HT1080 (cell line): ENCODE results near the gene TXNL4A. TPM values are rescaled to one million over a fixed set of nuclear protein-coding genes. Genes with fewer than 3 reads are reported as not detected.
"Not testable (repeated sequence)": the region's sequence is repeated elsewhere in the genome, so short reads cannot be mapped to it uniquely, and the experiment has no call there.

ENCODE experiments used
- DNase-seq: peaks from one replicate; pipeline ENCODE4 v3.0.0-alpha.2; 2015; ENCODE audit warnings: low read depth
- polyA plus RNA-seq, 2 experiments: library from polyadenylated mRNA; depleted of rRNA; stranded (reverse); fragments of >200 nt; gene quantifications; 2 replicates each; pipeline ENCODE4 v1.2.3, GENCODE V29; 2015
- total RNA-seq: library from RNA; depleted of rRNA; stranded (reverse); fragments of >200 nt; shearing (Covaris generic); gene quantifications from 2 replicates; pipeline ENCODE4 v1.2.3, GENCODE V29; 2014; rRNA removed

TXNL4A gene, protein sequence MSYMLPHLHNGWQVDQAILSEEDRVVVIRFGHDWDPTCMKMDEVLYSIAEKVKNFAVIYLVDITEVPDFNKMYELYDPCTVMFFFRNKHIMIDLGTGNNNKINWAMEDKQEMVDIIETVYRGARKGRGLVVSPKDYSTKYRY
- 163 and 170 TPM in 2 replicates for total RNA-seq
- polyA plus RNA-seq (2015; cell fraction: cytosol; rRNA removed): 85.0 and 106 TPM in 2 replicates
- polyA plus RNA-seq (2015; cell fraction: nucleus; rRNA removed): 26.0 and 26.6 TPM in 2 replicates

- DNase-seq: peak; percentile 78
These were observed at the start of gene TXNL4A for GRCh38 chr18:79988451-79989194. TXNL4A (minus strand) TSS chr18:79988563; CDS start chr18:79988392, 171 bp downstream.

DNA sequence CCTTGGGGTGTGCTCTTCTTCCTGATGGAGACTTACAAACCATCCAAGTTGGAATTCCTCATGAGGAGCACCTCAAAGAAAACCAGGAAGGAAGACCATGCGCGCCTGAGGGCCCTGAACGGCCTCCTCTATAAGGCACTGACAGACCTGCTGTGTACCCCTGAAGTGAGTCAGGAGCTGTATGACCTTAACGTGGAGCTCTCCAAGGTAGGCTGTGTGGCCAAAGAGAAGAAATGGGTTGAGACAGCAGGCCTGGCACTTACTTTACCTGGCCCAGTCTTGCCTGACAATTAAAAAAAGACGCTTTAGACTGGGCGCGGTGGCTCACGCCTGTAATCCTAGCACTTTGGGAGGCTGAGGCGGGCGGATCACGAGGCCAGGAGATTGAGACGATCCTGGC lies 48.9 kb upstream of the TXNL4A start:
- DNase-seq: no peak

DNA sequence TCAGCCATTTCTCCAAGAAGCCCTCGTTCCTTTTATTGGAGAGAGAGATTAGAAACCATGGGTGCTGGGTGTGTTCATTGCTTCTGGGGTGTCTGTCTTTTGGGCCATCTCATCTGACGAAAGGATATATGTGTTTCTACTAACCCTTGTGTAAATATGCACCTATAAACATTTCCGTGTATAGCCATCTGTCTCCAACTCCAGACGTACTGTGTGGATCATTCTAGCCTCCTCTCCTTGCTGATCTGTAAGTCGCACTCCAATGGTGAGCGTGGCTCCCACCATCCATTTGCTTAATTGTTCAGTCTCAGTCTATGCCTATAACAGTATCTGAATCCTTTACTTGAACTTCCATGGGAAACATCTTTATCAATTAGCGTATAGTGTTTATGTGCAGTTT lies 47.6 kb upstream of the TXNL4A start:
- no peak for DNase-seq

DNA sequence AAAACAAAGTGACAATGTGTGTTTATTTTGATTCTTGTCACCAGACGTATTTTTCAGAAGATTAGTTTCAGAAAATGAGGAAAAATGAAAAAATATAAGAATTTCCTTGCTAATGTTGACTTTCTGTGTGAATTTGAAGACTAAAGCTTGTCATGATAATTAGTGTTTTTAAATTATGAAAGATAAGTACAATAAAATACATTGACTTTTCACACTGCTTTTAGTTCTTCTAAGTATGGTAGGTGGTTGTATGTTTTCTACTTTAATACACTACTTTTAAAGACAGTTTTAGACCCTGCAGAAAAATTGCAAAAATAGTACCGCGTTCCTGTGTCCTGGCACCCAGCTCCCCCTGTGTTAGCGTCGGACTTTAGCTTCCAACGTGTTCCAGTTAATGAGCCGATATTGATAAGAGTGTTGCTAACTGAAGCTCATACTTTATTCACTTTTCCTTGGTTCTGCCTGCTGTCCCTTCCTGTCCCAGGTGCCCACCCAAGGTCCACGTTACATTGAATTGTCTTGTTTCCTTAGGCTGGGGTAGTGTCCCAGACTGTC lies 46.6 kb upstream of the TXNL4A start:
- DNase-seq: no peak

GRCh38 chr18:80034068-80034851 lies 45.9 kb upstream of the TXNL4A start, which contains the start of gene RBFA:
RBFA (plus strand) TSS chr18:80034434; CDS start chr18:80034496, 62 bp downstream.
- peak; percentile 86 for DNase-seq

DNA sequence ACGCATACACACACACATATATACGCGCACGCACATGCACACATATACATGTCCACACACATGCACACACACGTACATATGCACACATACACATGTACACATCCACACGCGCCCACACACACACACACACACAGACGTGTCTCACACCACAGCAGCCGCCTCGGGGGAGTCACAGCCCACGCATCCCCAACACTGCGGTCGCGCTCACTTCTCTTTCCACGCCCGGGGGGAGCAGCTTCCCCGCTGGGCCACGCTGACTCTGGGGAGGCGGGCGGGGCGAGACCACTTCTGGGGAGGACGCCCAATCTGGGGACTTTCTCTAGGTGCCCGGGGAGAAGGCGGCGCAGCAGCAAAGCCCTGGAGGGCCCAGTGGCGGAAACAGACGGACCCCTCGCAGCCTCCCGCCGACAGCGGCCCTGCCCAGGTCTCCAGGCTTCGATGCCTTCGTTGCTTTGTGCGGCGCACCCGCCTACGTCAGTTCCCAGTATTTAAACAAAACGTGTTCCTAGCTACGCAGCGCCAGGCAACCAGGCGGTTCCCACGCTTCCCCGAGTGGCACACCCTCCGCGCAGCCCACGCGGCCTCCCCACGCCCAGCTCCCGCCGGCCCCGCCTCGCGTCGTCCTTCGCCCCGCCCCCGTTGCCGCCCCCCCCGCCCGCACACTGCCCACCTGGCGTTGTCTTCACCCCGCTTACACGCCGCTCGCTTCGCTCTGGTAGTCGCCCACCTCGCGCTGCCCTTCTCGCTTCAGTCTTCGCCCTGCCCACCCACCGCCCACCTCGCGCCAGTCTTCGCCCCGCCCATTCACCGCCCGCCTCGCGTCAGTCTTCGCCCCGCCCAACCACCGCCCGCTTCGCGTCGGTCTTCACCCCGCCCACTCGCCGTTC lies 45.1 kb upstream of the TXNL4A start:
- DNase-seq: peak; percentile 80

GRCh38 chr18:80029690-80030089 lies 41.3 kb upstream of the TXNL4A start:
- no peak for DNase-seq

- DNase-seq: peak; percentile 24
These were observed 39.4 kb upstream of the TXNL4A start for GRCh38 chr18:80027719-80028118.

GRCh38 chr18:80026363-80026762 lies 38.0 kb upstream of the TXNL4A start:
- DNase-seq: no peak

DNA sequence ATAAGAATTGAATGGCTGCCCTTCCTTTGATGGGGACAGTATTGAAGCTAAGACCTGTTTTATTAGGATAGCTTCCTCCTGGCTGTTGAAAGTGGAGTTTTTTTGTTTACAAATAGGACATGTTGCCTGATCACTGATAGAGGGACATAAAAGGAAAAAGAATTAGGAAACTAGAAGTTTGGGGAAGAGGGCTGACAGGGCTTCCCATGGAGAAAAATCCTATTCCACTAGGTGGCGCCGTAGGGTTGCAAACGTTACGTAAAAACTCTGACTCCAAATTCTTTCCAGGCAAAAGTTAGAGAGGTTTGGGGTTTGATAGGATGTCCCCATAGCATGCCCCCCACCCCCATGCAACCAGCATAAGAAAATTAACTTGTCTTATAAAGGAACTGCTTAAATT lies 34.8 kb upstream of the TXNL4A start:
- DNase-seq: no peak

- no peak for DNase-seq
These were observed 34.2 kb upstream of the TXNL4A start for GRCh38 chr18:80022613-80023012.

DNA sequence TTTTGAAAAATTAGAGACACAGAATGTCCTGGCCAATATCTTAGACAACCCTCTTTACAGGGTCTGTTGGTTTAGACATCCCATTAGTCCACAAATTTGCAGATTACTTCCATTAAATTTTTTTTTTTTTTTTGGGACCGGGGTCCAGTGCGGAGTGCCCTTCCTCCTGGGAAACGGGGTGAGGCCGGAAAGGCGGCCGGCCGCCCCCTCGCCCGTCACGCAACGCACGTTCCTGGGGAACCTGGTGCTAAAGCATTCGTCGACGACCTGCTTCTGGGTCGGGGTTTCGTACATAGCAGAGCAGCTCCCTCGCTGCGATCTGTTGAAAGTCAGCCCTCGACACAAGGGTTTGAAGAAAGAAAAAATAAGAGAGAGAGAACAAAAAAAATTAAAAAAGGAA lies 24.4 kb upstream of the TXNL4A start:
- DNase-seq: no peak

- DNase-seq: not testable (repeated sequence)
These were observed 23.3 kb upstream of the TXNL4A start for GRCh38 chr18:80011496-80012137.

DNA sequence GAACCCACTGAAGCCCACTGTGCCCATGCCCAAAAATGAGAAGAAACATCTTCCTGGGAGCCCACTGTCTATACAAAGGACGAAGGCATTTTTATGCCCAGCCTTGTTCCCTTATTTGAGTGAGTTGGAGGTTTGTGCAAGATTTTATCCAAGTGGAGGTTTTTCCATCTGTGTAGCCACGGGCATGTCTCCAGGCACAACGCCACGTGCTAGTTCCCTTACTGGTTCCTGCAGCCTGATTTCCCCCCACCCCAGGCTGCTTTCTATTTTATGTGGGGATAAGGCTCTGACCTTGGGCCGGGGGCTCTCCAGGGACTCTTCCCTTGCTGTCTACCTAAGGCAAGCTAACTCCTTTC lies 22.2 kb upstream of the TXNL4A start:
- no peak for DNase-seq

- peak; percentile 93 for DNase-seq
These were observed 21.5 kb upstream of the TXNL4A start for GRCh38 chr18:80009661-80010550.

GRCh38 chr18:80006724-80007123 lies 18.4 kb upstream of the TXNL4A start:
- no peak for DNase-seq

GRCh38 chr18:80004600-80005342 lies 16.4 kb upstream of the TXNL4A start:
- DNase-seq: no peak

DNA sequence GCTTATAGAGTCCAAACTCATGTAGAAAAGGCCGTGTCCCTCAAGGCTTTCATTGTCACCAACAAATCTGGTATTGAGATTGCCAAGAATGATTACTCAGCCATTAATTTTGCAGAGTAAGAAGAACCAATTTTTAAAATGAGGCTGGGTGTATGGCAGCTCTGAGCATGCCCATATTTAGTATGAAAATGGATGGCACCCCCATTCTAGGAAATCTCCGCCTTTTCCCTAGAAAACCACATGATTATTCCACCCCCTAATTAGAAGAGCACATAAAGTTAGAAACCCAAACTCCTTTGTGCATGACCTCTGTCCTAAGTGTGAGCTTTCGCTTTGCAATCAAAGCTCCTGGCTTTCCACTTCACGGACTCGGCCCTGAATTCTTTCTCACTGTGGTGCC lies 14.1 kb upstream of the TXNL4A start:
- DNase-seq: no peak
